ENCODE results near the gene CDC34. TPM values are rescaled to one million over a fixed set of nuclear protein-coding genes. Genes with fewer than 3 reads are reported as not detected.

CDC34 gene
- total and polyA plus RNA-seq, 9 of the 15 experiments (the other 6 are each of a cell fraction or from before 2014, with no cell fraction given): 0.80 to 203 (median 65.5) TPM

DNA sequence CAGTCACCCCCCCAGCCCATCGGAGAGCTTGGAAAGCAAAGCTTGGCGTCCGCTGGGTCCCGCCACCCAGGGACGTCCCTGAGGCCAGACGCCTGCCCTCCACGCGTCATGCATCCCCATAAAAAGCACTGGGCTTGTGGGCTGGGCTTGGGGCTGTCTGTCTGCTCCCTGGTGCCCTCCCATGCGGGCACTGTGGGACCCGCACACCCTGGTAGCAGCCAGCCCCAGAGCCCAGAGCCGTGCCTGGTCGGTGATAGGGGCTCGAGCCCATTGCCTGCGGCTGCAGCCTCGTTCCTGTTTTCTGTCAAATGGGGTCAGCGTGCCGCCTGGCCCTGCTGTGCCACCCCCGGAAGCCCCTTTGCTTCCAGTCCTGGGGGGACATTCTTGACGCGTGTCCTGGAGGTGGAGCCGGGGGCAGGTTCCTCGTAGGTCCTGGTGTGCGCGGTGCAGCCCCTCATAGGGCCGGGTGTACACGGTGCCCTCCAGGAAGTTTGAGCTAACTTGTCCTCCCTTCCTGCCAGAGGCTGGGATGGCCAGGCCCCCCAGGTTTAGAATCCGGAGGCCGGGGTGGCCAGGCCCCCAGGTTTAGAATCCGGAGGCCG lies 8.0 kb downstream of the CDC34 start:
- Histone ChIP-seq H3K36me3 (ENCODE audit: control insufficient read depth, insufficient read depth, low read length) (peaks cover 69% of the 10 kb centered on the region; the same call in 2 of the 3 replicates), H2AFZ (ENCODE audit: low read depth, low read length) (no peak overlapping the region), H3K27ac (ENCODE audit: extremely low read depth, low read depth, low read length) (no peak overlapping the region), H3K4me1 (replicated peaks in 1 of 2; ENCODE audit: control insufficient read depth in 2 of 2, insufficient read depth in 2 of 2, low read length in 2 of 2) (peaks cover 8 to 68% of the 10 kb centered on the region in 2 experiments), H3K79me2 (ENCODE audit: control insufficient read depth, insufficient read depth, low read length) (peaks cover 21% of the 10 kb centered on the region), H3K9ac (ENCODE audit: insufficient read depth in 1 of 2, low read depth in 2 of 2, low read length in 2 of 2) (no peak overlapping the region), H3K4me3 (no peak overlapping the region), H3K9me1 (ENCODE audit: control insufficient read depth, insufficient read depth, low read length) (no peaks in the 10 kb centered on the region), H3K27me3 (ENCODE audit: control insufficient read depth in 2 of 2, insufficient read depth in 2 of 2, low read length in 2 of 2) (no peaks in the 10 kb centered on the region), H3K9me3 (replicated peaks; ENCODE audit: control insufficient read depth, insufficient read depth, low read depth, low read length) (no peaks in the 10 kb centered on the region), H3K4me2 (ENCODE audit: insufficient read depth, low read length) (no peak overlapping the region), H4K20me1 (replicated peaks; ENCODE audit: control insufficient read depth, insufficient read depth, low read length) (no peaks in the 10 kb centered on the region; the same call in none of the 2 replicates)
- ATAC-seq (no peak), FAIRE-seq (no peak), DNase-seq (ENCODE audit: extremely low read depth in 1 of 4, low spot score in 3 of 4) (peak in 1 of 4 experiments; percentile 9)
- ChIA-PET CTCF (ENCODE audit: low intra/inter-chr PET ratio) (no interaction called here), POLR2A (no interaction called here)
- intact Hi-C loops (cut with micrococcal nuclease) (loop anchor here (10.0 kb wide), 1 partner anchor 45 kb away; the partner anchor contains the start of gene HCN2), in situ Hi-C loops (cut with MboI) (no loop called here)
- BruUV-seq (replicated peaks): no TSS peak
- WGBS (ENCODE audit: insufficient coverage, low coverage, missing lambda C conversion rate): 94% methylated on average over 26 of the region's 30 CpGs
- peak; percentile 52; the same call in 1 of the 2 replicates for TF ChIP-seq RBFOX2 (IDR thresholded peaks at IDR 0.05; ENCODE audit: low read depth, low read length)
- TF ChIP-seq CBFB (CRISPR knock-in tag; IDR thresholded peaks at IDR 0.05): no peak
- no peak for TF ChIP-seq ZFPM2 (CRISPR knock-in tag; IDR thresholded peaks at IDR 0.05)
- peak; percentile 45; the same call in 1 of the 2 replicates for TF ChIP-seq POLR2G (IDR thresholded peaks at IDR 0.05; ENCODE audit: low read depth, low read length)
- TF ChIP-seq ZBTB33 (CRISPR knock-in tag; IDR thresholded peaks at IDR 0.05): 0 out of 2 replicates have a peak, but pooled peaks have one; percentile 26
- no peak for TF ChIP-seq SP2 (IDR thresholded peaks at IDR 0.05; ENCODE audit: extremely low read depth, low read depth, low read length, poor library complexity, severe bottlenecking)

Data from K562 (cell line).